ENCODE data around the gene DLGAP1.

DLGAP1 gene

DNA sequence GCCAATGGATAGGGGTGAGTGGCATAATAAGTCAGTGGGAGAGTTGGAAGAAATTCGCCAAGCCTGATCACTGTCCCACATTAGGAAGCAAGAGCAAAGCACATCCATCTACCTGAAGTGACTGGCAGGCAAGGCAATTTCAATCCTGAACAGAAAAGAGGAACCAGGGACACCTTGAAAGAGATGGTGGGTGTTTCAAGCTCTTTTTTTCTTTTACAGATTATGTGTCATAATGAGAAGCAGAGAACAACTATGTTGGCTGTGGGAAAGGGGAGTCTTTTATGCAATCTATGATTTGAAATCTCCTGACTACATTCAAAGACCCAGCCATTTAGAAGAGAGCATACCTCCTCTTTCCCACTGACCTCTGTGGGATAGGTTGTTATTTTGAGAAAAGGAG is 941.6 kb downstream of the DLGAP1 start:
- DNase-seq = no peak

DNA sequence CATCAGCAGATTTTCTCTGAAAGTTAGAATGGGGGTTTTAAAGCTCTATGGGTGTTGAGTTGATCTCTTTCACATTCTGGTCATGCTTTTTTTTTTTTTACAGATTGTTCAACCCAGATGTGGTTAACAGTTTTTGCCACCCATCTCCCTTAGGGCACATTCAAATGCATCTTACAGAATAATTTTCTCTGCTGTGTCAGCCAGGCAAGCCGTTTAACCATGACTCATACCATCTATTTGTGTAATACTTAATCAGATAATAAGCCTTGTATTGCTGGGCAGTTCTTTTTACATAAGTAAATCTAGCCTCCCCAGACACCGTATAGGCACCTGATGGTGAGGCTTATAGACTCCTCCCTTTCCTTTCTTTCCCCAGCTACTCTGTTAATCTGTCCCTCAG is 943.1 kb downstream of the DLGAP1 start:
- DNase-seq = peak; percentile 7

DNA sequence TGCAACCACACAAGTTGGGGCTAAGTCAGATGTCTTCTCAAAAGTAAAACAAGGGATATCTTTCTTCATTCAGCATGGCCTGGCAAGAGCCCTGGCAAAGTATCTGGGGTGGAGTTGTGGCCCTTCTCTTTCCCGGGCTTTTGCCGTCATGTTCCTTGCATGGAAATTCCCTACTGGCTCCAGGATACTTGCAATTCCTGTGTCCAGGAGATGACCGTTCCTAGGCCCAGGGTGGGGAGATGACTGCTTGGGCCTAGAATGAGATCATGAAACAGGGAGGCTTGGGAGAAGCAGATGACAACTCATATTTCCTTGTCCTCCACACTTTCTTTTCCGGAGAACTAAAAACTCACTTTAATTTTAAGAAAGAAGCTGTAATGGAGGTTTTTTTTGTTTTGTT is 944.2 kb downstream of the DLGAP1 start:
- DNase-seq = no peak

DNA sequence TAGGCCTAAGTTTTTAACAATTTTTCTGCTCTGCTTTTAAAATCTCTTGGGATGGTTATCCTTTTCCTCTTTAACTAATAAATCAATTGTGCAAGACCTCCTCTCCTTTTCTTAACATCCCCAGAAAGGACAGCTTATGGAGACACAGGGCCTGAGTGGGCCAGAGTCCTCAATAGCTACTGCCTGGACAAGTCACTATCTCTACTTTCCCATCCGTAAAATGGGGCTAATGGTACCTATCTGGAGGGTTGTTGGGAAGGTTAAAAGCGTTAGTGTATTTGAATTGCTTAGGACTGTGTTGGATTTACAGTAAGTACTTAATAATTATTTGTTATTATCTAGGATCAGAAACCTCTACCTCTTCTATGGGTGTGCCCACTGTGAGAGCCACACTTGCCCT is 945.1 kb downstream of the DLGAP1 start:
- DNase-seq = no peak

DNA sequence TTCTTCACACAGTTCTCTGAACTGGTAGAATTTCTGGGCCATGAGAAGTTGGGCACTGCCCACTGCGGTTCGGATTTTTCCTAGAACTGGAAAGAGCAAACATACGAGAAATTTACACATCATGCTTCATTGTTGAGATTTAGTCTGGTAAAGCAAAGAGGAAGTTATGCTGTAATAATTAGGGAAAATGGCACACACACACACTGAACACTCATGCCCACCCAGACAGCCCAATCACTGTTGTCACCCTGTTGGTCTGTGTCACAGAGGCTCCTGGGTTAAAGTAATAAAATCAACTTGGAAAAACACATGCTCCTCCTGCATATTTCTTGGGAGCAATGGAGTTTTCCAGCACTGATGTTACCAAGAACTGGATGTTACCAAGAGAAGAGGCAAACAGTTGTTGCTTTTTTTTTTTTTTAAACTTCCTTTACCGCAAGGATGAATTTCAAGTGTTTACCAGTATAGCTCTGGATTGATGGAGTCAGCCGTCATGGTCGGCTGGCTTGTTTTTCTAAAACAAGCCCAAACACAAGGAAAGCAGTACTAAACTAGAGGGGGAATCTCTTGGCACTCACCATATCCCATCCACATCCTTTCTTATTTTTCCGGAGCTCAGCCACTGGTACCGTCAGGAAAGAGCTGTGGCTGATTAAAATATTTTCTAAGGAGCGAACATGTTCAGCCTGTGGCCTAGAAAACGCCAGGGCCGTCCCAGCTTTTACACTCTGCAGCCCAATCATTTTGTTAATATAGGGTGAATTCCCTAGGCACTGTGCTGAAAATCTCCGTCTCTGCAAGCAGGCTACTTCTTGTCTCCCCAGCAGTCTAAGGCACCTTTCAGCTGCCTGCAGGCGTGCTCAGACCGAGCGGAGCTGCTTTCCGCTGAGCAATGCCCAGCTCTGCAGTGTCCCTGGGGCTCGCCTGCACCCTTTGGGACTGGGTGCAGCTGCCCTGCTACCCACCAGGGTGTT is 946.2 kb downstream of the DLGAP1 start:
- DNase-seq = no peak

DNA sequence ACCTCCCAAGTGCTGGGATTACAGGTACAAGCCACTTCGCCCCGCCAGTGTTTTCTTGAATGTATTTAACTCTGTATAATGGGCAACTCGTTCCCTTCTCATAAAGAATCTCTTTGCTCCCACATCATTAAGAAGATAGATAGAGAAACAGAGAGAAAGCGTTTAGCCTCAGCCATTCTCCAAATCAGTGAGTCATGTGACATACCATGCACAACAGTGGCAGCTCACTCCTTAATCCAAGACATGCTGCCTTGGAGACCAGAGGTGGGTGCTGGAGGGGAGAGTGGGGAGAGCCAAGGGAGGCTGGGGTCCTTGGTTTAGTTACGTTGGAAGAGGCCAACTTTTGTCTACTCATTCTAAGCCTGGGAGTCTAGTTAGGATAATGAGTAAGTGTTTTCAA is 950.5 kb downstream of the DLGAP1 start:
- DNase-seq = no peak

DNA sequence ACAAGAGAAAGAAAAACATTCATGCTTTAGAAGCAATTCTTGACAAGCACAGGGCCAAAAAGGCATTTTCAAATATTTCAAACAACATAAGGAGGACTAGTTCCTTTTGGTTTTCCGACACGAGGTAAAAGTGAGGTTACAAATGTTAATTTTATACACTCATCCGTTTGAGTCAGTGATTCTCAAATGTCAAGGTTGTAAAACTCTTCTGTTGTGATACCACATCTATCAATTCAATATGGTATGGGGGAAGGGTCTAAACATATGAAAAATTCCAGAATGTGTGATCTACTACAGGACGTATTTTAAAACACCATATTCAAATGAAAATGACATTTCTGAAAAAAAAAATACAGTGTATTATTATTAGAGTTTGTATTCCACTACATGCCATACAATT is 952.5 kb downstream of the DLGAP1 start:
- no peak for DNase-seq

DNA sequence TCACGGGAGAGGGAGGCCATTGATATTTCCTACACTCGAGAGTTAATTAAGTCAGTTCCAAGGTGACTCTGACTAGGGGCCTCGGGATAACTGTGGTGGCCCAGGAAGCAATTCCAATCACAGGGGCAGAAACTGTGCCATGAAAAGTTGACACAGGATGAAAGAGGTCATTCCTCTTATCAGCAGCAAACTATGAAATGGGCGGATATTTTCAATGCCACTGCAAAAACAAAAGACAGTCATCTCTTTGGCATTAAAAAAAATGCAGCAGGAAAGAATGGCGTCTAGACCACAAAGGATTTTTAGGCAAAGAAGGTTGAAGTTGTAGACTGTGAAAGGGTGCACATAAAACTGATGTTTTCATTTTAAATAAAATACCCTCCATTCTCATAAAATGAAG is 955.1 kb downstream of the DLGAP1 start:
- DNase-seq = no peak

DNA sequence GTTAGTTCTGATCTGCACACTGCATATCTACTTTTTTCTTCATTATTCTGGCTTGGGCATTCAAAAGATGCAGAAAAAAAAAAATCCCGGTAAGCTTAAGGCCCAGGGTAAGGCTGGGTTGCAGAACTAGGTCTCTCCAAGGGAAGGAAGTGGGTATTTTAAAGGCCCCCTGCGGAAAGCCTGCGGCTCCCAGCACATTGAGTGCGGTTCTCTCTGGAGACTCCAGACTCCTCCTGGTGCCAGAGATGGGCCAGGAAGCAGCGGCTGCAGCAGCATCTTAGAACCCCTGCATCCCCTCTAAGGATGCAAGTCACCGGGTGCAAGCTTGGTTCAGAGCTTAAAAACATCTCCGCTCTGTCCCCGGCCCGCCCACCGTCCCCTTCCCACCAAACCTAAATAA is 955.6 kb downstream of the DLGAP1 start:
- no peak for DNase-seq

DNA sequence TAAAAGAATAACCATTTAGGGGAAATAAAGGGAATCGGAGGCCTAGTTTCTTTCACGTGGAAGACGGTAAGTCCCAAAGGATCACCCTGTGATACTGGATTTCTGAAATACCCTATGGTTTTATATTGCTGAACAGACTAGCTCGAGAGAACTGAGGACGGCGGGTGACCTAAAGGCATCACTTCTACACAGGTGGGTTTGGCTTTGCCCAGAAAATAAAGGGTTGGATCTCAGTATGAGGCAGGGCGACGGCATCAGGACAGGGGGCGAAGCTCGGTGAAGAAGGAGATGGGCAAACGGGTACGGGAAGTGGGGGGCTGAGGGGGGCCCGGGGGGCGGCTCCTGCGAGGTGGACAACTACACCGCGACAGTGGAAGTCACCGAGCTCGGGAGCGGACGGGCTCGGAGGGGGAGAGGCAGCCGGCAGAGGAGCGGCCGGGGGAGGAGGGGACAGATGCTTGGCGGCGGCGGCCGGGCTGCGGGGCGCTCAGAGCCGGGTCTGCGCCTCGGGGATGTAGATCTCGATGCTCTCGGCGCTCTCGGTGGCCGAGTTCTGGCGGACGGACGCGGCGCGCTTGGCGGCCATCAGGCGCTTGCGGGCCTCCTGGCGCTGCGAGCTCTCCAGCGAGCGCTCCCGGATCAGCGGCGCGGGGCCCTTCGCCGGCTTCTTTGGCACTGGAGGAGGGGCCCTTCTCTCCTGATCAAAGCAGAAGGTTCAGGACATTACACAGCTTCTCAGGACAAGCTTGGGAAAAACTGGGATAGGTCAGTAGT is 956.2 kb downstream of the DLGAP1 start:
- no peak for DNase-seq

DNA sequence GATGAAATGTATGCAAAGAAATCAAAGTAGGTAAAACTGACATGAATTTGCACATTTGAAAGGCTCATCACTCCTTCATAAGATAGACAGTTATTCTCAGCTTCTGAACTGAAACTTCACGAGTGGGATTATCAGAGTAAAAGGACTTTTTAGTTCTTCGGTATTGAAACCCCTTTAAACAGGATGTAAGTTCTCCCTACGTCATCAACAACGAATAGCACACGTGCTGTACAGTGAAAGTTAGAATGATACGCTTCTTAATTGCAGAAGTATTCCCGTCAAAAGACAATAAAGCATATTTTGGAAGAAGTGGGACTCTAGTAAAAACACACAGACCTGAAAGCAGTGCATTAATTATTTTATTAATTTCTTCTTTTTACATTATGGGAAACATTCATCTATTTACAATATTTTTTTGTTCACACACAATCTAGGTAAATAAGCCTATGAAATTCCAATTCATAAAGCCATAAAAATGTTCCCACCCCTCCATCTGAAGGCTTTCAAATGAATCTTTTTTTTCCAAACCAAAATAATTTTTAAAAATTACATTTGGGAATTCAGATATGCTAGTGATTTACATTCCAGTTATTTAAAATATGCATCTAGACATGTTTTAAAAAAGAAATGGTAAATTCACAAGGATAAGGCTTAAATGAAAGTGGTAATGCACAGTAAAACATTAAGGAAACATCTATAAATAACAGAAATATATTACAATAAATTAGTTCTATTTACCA is 959.2 kb downstream of the DLGAP1 start:
- no peak for DNase-seq

DNA sequence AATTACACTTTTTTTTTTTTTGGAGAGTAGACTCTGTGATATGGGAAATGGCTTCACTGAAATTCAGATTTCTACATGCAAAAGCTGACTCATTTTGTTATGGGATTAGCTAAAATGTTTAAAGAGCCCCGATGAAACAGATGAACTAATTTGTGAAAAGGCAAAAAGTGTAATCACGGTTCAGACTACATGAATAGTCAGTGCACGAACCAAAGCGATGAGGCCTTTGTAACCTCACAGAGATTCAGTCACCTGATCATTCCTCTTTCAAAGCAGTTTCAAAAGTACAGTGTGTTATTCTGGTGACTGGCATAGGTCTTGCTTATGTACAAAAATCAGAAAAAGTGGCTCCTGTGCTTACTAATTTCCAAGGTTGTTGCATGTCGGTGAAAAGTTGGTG is 960.5 kb downstream of the DLGAP1 start:
- DNase-seq = no peak

DNA sequence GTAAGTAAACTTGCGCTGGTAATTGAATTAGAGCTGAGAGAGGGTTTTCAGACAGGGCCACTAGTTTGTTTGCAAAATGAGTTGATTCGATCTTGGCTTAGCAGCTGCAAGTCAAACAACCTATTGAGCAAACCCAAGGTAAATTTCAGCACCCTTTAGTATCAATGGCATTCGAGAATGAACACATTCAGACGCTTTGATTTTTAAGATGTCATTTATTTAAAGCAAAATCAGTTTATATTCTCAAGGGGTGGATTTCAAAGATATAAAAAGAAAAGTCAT is 960.9 kb downstream of the DLGAP1 start:
- no peak for DNase-seq

DNA sequence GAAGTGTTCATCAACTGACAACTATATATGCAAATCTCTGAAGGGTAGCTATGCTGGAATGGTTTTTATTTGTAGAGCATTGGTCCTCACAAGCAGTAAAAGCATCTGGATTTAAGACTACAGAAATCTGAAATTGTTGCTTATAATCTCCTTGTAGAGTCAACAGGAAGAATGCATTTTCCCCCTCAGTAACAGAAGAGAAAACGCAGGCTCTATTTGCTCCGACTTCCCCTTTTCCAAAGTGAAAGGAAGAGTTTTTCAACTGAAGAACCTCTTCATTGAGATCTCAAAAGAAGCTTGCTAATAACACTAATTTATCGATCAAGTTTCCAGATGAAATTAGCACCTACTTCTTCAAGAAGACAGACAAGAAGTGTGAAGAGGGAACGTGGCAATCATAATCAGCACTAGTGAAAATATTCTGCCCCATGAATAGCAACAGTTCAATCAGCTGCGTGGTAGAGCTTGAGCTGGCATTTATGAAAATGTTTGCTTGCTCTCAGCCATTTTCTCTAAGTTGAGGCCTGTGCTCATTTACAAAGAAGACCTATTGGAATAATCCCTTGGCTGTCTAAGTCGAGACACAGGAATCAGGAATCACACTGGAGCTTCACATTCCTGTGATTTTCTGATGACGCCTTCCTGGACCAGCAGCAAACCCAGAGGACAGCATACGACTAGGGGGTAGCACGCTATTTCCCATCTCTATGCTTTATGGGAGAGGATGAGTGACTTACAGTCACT is 961.4 kb downstream of the DLGAP1 start:
- no peak for DNase-seq

DNA sequence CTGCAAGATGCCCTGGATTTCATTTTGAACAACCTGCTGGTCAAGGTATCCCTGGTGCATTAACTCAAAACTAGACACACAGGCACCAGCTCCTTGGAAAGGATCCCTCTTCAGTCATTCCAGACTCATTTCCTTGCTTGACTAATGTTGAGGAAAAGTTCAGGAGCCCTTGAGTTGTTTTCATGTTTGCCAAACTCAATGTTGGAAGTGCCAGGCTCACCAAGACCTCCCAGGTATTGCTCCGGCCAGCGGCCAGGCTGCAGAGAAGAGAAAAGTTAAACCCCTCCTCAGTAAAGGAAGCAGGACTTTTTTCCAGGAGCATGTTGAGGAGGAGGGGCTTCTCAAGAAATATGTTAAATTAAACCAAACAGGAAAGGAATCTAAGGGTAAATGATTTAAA is 962.4 kb downstream of the DLGAP1 start:
- no peak for DNase-seq

DNA sequence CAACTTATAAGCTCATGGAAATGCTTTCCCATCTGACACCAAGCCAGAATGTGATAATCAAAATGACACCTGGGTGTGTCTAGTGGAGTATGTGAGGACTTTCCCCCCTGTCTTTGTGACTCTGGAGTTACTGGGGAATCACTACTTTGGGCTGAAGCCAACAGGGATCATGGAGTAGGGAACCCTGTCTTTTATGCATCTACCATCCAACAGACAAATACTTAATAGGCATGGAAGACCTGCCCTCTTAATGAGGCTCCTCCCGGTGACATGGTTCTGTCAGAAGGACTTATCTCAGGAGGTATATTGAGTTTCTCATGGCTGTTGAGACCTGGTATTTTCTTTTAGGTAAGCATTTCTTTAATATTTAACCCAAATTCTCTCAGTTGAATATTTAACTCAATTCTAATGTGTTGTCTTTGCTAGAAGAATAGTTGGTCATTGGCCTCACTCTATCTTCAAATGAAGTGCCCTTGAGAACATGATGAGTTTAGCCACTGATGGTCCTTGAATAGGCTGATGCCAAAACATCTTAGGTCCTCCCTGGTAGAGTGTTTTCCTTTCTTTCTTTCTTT is 963.0 kb downstream of the DLGAP1 start:
- no peak for DNase-seq

DNA sequence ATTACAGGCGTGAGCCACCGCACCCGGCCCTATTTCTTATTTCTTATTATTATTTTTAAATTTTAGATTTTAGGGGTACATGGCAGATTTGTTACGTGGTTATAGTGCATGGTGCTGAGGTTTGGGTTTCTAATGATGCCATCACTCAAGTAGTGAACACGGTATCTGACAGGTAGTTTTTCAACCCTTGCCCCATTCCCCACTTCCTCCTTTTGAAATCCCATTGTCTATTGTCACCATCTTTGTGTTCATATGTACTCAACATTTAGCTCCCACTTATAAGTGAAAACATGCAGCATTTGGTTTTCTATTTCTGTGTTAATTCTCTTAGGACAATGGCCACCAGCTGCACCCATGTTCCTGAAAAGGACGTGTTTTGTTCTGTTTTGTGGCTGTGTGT is 965.6 kb downstream of the DLGAP1 start:
- no peak for DNase-seq

DNA sequence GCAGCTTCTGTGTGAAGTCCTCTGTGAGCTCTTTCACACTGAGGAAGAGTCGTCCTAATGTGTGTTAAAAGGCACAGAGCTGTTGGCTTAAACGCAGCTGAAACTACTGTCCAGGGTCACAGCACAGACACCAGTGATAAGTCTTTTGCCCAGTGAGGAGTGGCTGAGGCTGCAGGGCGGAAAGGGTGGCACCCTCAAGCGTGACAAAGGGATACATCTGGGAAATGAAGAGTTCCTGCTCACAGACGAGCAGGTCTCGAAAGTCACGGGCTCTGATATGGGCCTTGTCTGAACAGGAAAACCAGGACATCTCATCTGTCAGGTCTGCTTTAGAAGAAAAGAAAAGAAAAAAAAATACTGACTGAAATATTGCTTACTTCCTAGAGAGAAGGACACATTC is 968.6 kb downstream of the DLGAP1 start:
- DNase-seq = no peak

DNA sequence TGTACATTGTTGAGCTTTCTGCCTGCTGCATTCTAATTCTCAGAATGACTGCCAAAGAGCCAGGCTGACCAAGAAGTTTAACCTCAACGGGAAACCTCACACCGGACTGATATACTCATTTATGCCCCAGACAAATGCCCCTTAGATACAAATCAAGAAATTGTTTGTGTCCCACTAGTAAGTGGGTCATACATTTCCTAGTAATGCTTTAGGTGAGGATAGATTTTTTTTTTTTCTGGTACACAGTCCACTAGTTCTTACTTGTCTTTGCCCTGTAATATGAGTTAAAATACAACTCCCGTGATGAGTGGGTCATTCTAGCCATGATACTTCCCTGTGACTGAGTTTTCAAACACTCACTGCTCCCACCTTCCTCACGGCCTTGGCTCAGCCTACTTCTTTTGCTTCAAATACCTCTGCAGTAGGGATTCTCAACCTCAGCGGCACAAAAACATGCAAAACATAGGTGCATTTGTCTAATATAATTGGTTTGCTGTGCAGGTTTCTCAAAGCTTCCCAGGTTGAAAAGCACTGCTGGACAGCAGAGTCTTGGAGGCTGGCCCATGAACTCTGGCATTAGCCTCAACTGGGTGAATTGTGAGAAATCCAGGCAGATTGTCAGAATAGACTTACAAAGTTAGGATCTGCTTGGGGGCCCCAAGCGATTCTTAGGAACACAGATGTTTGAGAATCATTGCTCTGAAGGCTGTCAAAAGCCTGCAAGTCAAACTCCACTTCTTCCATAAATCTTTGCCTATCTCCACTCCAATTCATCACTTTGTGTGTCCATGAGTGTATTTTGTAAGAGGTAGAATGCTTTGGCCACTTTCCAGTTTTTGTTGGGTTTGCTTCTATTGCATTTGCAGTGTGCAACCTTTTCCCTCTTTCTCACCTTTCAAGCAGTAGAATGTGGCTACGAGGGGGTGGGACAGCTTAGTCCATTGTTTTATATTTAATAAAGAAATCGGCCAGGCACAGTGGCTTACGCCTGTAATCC is 969.7 kb downstream of the DLGAP1 start:
- no peak for DNase-seq

DNA sequence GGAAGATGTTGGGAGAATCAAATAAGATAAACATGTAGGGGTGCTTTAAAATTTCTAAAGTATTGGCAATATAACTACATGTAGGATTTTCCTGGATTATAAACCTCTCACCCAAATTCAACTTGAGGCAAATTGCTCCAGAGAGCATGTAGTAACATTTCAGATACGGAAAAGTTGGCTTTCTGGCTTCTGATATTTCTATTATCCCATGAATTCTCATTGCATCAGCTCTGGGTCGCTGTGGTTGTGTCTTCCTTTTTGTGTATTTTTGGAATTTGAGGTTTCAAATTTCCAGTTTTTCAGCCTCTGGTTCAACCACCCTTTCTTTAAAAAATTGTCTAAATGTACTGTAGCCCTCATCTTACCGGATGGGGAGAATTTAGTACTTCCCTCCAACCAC is 972.8 kb downstream of the DLGAP1 start:
- DNase-seq = no peak

DNA sequence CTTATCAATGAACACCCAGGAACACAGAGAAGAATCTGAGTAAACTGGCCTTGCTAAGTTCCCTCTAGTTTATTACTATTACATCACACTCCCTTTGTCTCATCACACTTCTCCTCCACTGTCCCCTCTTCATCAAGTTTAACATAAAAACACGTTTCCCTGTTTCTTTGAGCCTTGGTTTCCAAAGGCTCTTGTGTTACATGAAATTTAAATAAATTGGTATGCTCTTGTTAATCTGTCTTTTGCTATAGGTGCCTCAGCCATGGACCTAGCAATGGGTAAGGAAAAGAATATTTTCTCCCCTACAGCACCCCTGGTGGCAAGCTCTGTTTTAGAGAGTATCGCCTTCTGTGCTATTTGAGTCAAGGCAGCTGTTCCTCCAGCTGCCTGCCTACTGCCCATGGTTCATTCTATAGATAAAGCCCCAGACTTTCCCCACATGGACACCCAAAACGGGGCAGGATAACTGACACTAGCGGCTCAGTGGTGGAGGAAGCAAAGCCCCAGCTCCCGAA is 973.4 kb downstream of the DLGAP1 start:
- DNase-seq = no peak

Measured in T1000 (cell line).